ENCODE results near the gene RSBN1L. TPM values are rescaled to one million over a fixed set of nuclear protein-coding genes. Genes with fewer than 3 reads are reported as not detected.

The RSBN1L gene
- total RNA-seq, 4 donors from 2014 or later, result 30.6 to 43.9 (median 36.9) TPM

DNA sequence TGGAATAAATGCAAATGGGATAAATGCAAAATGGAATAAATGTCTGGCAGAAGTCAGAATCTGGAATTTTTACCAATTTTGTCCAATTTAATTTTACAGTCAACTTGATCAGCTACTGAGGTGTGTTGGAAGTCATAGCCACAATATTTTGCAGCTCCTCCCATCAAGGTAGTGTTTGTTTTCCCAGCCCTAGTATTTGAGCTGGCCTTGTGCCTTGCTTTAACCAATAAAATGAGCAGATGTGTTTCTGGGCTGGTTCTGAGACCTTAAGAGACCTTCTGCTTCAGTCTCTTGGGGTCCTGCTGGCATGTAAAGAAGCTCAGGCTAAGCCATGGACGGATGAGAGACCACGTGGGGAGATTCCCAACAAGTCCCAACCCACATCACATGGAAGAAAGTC lies 42.7 kb upstream of the RSBN1L start:
- no peak for TF ChIP-seq POLR2A (IDR thresholded peaks at IDR 0.05)
- TF ChIP-seq, protein P1, sequence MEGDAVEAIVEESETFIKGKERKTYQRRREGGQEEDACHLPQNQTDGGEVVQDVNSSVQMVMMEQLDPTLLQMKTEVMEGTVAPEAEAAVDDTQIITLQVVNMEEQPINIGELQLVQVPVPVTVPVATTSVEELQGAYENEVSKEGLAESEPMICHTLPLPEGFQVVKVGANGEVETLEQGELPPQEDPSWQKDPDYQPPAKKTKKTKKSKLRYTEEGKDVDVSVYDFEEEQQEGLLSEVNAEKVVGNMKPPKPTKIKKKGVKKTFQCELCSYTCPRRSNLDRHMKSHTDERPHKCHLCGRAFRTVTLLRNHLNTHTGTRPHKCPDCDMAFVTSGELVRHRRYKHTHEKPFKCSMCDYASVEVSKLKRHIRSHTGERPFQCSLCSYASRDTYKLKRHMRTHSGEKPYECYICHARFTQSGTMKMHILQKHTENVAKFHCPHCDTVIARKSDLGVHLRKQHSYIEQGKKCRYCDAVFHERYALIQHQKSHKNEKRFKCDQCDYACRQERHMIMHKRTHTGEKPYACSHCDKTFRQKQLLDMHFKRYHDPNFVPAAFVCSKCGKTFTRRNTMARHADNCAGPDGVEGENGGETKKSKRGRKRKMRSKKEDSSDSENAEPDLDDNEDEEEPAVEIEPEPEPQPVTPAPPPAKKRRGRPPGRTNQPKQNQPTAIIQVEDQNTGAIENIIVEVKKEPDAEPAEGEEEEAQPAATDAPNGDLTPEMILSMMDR (IDR thresholded peaks at IDR 0.05), result no peak
- 65 to 72% methylated on average over 2 of the region's 2 CpGs for WGBS, 2 donors
- intact Hi-C loops (cut with DNase I), result loop anchor here (5.0 to 10.0 kb wide), 2 partner anchors 104 to 281 kb away; no protein-coding TSS in a partner anchor
- Histone ChIP-seq H3K27ac (peak overlapping the region in 2 of 3 donors; percentile 9 to 62), H3K9me3 (no peaks in the 10 kb centered on the region), H3K4me1 (peaks cover 16 to 21% of the 10 kb centered on the region in 2 donors), H3K36me3 (no peaks in the 10 kb centered on the region), H3K27me3 (no peaks in the 10 kb centered on the region), H3K4me3 (replicated peaks in 1 of 3) (no peak overlapping the region)
- DNase-seq, result no peak

DNA sequence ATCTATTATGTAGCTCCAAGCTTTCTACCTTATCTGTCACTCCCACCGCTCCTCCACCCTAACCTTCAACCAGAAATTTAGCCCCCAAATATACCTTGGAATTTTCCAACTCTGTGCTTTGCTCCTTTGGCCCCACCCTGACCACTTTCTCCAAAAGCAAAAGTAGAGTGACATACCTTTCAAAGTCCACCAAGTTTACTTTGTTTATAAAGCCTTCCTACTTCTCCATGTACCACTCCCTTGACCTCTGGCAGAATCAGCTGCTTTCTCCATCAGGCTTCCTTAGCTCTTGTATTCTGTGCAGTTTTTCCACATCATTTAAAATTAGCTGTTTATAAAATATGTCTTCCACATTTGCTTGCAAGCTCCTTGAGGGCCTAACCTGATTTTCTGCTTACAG lies 40.9 kb upstream of the RSBN1L start:
- intact Hi-C loops (cut with DNase I), result loop anchor here (10.0 kb wide), 1 partner anchor 279 kb away; no protein-coding TSS in a partner anchor
- H3K4me3 ChIP-seq (replicated peaks in 1 of 3), result no peak overlapping the region
- TF ChIP-seq POLR2A (IDR thresholded peaks at IDR 0.05), result no peak
- TF ChIP-seq, protein P1 (IDR thresholded peaks at IDR 0.05), result no peak
- no peaks in the 10 kb centered on the region for H3K9me3 ChIP-seq
- 91 to 97% methylated on average over 1 of the region's 1 CpG for WGBS, 2 donors
- DNase-seq, result no peak
- H3K27me3 ChIP-seq, result no peaks in the 10 kb centered on the region
- H3K36me3 ChIP-seq, result no peaks in the 10 kb centered on the region
- peaks cover 16% of the 10 kb centered on the region in 2 donors for H3K4me1 ChIP-seq
- peak overlapping the region in 1 of 3 donors; percentile 62 for H3K27ac ChIP-seq

DNA sequence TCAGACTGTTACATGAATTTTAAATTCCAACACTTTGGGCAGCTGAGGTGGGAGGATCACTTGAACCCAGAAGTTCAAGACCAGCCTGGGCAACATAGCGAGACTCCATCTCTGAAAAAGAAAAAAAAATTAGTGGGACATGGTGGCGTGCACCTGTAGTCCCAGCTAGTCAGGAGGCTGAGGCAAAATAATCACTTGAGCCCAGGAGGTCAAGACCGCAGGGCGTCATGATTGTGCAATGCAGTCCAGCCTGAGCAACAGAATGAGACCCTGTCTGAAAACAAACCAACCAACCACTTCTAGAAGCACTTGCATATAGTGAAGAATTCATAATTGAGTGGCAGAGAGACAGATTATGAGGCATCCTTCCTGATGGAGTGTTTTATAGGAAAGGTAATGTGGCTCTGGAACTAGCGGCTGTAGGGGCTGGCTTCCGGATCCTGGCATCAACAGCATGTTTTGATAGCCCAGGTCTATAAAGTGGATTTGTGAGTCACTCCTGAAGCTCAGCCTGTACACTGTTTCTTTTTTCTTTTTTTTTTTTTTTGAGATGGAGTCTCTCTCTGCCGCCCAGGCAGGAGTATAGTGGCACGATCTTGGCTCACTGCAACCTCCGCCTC lies 40.3 kb upstream of the RSBN1L start:
- H3K9me3 ChIP-seq, result no peaks in the 10 kb centered on the region
- peaks cover 16% of the 10 kb centered on the region in 2 donors for H3K4me1 ChIP-seq
- no peaks in the 10 kb centered on the region for H3K27me3 ChIP-seq
- 75 to 76% methylated on average over 9 of the region's 9 CpGs for WGBS, 2 donors
- intact Hi-C loops (cut with DNase I), result loop anchor here (10.0 kb wide), 1 partner anchor 279 kb away; no protein-coding TSS in a partner anchor
- H3K4me3 ChIP-seq (replicated peaks in 1 of 3), result no peak overlapping the region
- no peaks in the 10 kb centered on the region for H3K36me3 ChIP-seq
- H3K27ac ChIP-seq, result peak overlapping the region in 1 of 3 donors; percentile 62
- TF ChIP-seq, protein P1 (IDR thresholded peaks at IDR 0.05), result no peak
- TF ChIP-seq POLR2A (IDR thresholded peaks at IDR 0.05), result no peak
- peak; percentile 51 to 65 for DNase-seq

DNA sequence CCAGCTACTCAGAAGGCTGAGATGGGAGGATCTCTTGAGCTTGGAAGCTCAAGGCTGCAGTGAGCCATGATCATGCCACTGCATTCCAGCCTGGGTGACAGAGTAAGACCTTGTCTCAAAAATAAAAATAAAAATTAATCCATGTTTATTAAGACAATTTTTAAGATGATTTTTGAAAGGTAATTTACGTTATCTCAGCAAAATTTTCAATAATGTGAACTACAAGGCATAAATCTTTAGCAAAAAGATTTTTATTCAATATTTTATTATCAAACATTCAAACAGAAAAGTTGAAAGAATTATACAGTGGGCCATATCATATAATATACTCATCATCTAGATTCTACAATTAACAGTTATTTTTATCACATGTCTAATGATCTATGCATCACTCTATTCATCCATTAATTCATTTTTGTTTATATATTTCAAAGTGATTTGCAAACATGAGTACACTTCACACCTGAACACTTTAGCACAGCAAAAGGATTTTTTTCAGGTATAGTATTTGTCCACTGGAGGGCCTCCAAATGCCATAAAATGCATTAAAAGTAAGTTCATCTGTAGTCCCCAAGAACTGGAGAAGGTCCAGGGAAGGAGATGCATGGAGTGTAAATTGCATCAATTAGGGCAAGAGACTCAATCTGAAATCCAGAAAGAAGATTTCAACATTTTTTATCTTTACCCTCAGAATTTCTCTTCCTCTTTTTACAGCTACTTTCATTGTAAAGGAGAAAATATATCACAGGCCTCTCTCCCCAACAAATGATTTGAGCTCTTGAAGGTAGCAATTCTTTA lies 38.6 kb upstream of the RSBN1L start:
- H3K27me3 ChIP-seq, result no peaks in the 10 kb centered on the region
- no peak for DNase-seq
- TF ChIP-seq POLR2A (IDR thresholded peaks at IDR 0.05), result no peak
- TF ChIP-seq, protein P1 (IDR thresholded peaks at IDR 0.05), result peak in 4 of 6 experiments; percentile 48 to 73 (median 58)
- intact Hi-C loops (cut with DNase I), result loop anchor here (10.0 kb wide), 1 partner anchor 277 kb away; no protein-coding TSS in a partner anchor
- peaks cover 6 to 16% of the 10 kb centered on the region in 2 donors for H3K4me1 ChIP-seq
- 95 to 97% methylated on average over 1 of the region's 1 CpG for WGBS, 2 donors
- no peaks in the 10 kb centered on the region for H3K9me3 ChIP-seq
- no peak overlapping the region for H3K4me3 ChIP-seq (replicated peaks in 1 of 3)
- H3K36me3 ChIP-seq, result no peaks in the 10 kb centered on the region
- no peak overlapping the region for H3K27ac ChIP-seq

Data from thyroid gland (tissue), 4 donors.